ENCODE measurements around the gene MAPKAPK2.

DNA sequence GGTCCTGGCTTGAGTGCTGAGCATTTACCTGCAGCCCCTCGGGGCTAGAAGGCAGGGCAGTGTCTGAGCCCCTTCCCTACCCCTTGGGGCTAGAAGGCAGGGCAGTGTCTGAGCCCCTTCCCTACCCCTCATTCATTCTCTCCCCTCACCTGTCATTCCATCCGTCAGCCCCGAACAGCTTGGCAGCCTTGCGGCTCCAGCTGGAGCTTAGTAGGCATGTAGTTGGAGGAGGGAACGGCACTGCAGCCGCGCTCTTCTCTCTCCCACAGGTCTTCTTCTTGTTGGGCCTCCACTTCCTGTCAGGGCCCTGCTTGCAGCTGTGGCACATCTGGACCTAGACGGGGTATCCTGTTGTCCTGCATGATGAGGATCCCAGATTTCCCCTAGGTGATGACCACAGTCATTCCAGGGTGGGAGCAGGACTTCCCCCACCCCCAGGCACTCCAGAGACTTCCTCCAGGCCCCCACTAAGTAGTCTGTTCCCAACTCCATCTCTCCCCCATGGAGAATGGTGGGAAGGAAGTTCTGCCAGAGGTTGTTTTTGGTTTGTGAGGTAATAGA is 22.2 kb downstream of the MAPKAPK2 start:
- TF ChIP-seq EZH2 (IDR thresholded peaks at IDR 0.05; ENCODE audit: insufficient read depth, poor library complexity, severe bottlenecking): no peak
- TF ChIP-seq EZH2phosphoT487 (IDR thresholded peaks at IDR 0.05; ENCODE audit: insufficient read depth, low read depth): no peak

Measured in GM23248 (cell line).